Osteocyte (in vitro differentiated cells): ENCODE results near the gene PHTF2. TPM values are rescaled to one million over a fixed set of nuclear protein-coding genes. Genes with fewer than 3 reads are reported as not detected.

Source experiments
- DNase-seq: peaks from one replicate; pipeline ENCODE4 v3.0.0; 2021; ENCODE audit warnings: mixed read lengths; ENCODE audit not compliant: unreplicated experiment; ENCODE audit errors: extremely low spot score
- H3K27ac Mint-ChIP-seq: one replicate; pipeline ENCODE4 v1.8.0; 2021; ENCODE audit warnings: mild to moderate bottlenecking, mixed read lengths; ENCODE audit not compliant: unreplicated experiment
- H3K27me3 Mint-ChIP-seq: one replicate; pipeline ENCODE4 v1.8.0; 2021; ENCODE audit warnings: mixed read lengths; ENCODE audit not compliant: unreplicated experiment
- H3K36me3 Mint-ChIP-seq: one replicate; pipeline ENCODE4 v1.8.0; 2021; ENCODE audit warnings: mixed read lengths; ENCODE audit not compliant: unreplicated experiment
- H3K4me1 Mint-ChIP-seq: one replicate; pipeline ENCODE4 v1.8.0; 2021; ENCODE audit warnings: mixed read lengths; ENCODE audit not compliant: unreplicated experiment
- H3K4me3 Mint-ChIP-seq: one replicate; pipeline ENCODE4 v1.8.0; 2021; ENCODE audit warnings: mild to moderate bottlenecking, moderate library complexity, mixed read lengths; ENCODE audit not compliant: unreplicated experiment
- H3K9me3 Mint-ChIP-seq: one replicate; pipeline ENCODE4 v1.8.0; 2021; ENCODE audit warnings: mixed read lengths; ENCODE audit not compliant: unreplicated experiment
- CTCF ChIP-seq: fragments of 200-600 bp; sonication (generic); IDR thresholded peaks from 2 replicates; pipeline ENCODE4 v1.5.0; 2021; ENCODE audit warnings: antibody characterized with exemption, mild to moderate bottlenecking, moderate library complexity
- total RNA-seq: library from RNA; stranded (reverse); gene quantifications from 2 replicates; pipeline ENCODE4 v1.2.1, GENCODE V29; 2021

The PHTF2 gene
- total RNA-seq, 1 donor from 2014 or later: 29.3 TPM

GRCh38 chr7:77935652-77936348 lies 137.2 kb downstream of the PHTF2 start:
- TF ChIP-seq CTCF: peak; percentile 50
- H3K4me1 Mint-ChIP-seq: peaks cover 5% of the 10 kb centered on the region
- DNase-seq: no peak
- no peak overlapping the region for H3K4me3 Mint-ChIP-seq
- no peaks in the 10 kb centered on the region for H3K27me3 Mint-ChIP-seq
- no peak overlapping the region for H3K27ac Mint-ChIP-seq
- H3K9me3 Mint-ChIP-seq: no peaks in the 10 kb centered on the region
- H3K36me3 Mint-ChIP-seq: no peaks in the 10 kb centered on the region

GRCh38 chr7:77940647-77941046 lies 142.1 kb downstream of the PHTF2 start:
- peaks cover 8% of the 10 kb centered on the region for H3K36me3 Mint-ChIP-seq
- H3K27ac Mint-ChIP-seq: no peak overlapping the region
- no peak overlapping the region for H3K4me3 Mint-ChIP-seq
- no peak for DNase-seq
- TF ChIP-seq CTCF: peak; percentile 78
- no peaks in the 10 kb centered on the region for H3K4me1 Mint-ChIP-seq
- H3K9me3 Mint-ChIP-seq: no peaks in the 10 kb centered on the region
- H3K27me3 Mint-ChIP-seq: no peaks in the 10 kb centered on the region

GRCh38 chr7:77942431-77942830 lies 143.9 kb downstream of the PHTF2 start:
- Mint-ChIP-seq H3K4me1 (no peaks in the 10 kb centered on the region), H3K27me3 (no peaks in the 10 kb centered on the region), H3K27ac (no peak overlapping the region), H3K36me3 (peaks cover 8% of the 10 kb centered on the region), H3K9me3 (no peaks in the 10 kb centered on the region), H3K4me3 (no peak overlapping the region)
- DNase-seq: no peak
- TF ChIP-seq CTCF: no peak

- H3K4me1 Mint-ChIP-seq: no peaks in the 10 kb centered on the region
- no peak overlapping the region for H3K4me3 Mint-ChIP-seq
- no peak for TF ChIP-seq CTCF
- H3K27me3 Mint-ChIP-seq: no peaks in the 10 kb centered on the region
- H3K36me3 Mint-ChIP-seq: peaks cover 8% of the 10 kb centered on the region
- H3K27ac Mint-ChIP-seq: no peak overlapping the region
- no peak for DNase-seq
- H3K9me3 Mint-ChIP-seq: no peaks in the 10 kb centered on the region
These were observed 145.9 kb downstream of the PHTF2 start for GRCh38 chr7:77944183-77945182.

- Mint-ChIP-seq H3K4me1 (no peaks in the 10 kb centered on the region), H3K9me3 (no peaks in the 10 kb centered on the region), H3K27ac (no peak overlapping the region), H3K4me3 (no peak overlapping the region), H3K36me3 (no peaks in the 10 kb centered on the region), H3K27me3 (no peaks in the 10 kb centered on the region)
- no peak for TF ChIP-seq CTCF
- no peak for DNase-seq
These were observed 152.0 kb downstream of the PHTF2 start for GRCh38 chr7:77950548-77950947.
